ENCODE data around the gene DCLRE1A.

The DCLRE1A gene

GRCh38 chr10:113802997-113803396 is 50.9 kb downstream of the DCLRE1A start:
- no peaks in the 10 kb centered on the region for H3K79me2 ChIP-seq (ENCODE audit: insufficient read depth, low read depth)
- TF ChIP-seq CTCF (conservative IDR thresholded peaks at IDR 0.05; ENCODE audit: low read depth, low read length): no peak
- H3K27ac ChIP-seq: no peak overlapping the region
- no peak overlapping the region for H3K4me2 ChIP-seq
- H2AFZ ChIP-seq (ENCODE audit: low read depth): no peak overlapping the region
- H3K4me1 ChIP-seq (ENCODE audit: low read depth, poor library complexity, severe bottlenecking): no peaks in the 10 kb centered on the region
- no peaks in the 10 kb centered on the region for H4K20me1 ChIP-seq (ENCODE audit: insufficient read depth)
- no peaks in the 10 kb centered on the region for H3K27me3 ChIP-seq (ENCODE audit: insufficient read depth, low read depth)
- H3K9ac ChIP-seq: no peak overlapping the region
- H3K4me3 ChIP-seq (IDR thresholded peaks at IDR 0.05; ENCODE audit: insufficient read depth, low read depth, low read length): no peak overlapping the region
- no peaks in the 10 kb centered on the region for H3K36me3 ChIP-seq (ENCODE audit: insufficient read depth)

DNA sequence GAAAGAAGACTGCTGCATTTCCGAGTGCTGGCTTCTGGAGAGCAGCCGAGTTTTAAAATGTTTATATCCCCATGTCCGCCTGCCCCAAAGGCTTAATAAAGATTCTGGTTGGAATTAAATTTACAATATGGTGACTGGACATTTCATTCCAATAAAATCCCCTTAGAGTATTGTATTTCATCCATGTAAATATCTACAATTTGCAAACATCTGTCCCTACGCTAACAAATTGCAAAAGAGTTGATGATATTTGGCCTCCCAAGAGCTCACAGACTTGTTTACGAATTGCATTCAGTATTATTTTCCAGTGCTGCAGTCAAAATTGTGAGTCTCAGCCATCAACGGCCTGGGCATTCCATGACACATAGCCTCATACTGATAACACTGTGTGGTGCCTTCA is 52.3 kb downstream of the DCLRE1A start:
- TF ChIP-seq CTCF (conservative IDR thresholded peaks at IDR 0.05; ENCODE audit: low read depth, low read length): no peak
- H3K4me2 ChIP-seq: no peak overlapping the region
- no peak overlapping the region for H2AFZ ChIP-seq (ENCODE audit: low read depth)
- H3K4me3 ChIP-seq (IDR thresholded peaks at IDR 0.05; ENCODE audit: insufficient read depth, low read depth, low read length): no peak overlapping the region
- no peaks in the 10 kb centered on the region for H3K4me1 ChIP-seq (ENCODE audit: low read depth, poor library complexity, severe bottlenecking)
- no peaks in the 10 kb centered on the region for H3K27me3 ChIP-seq (ENCODE audit: insufficient read depth, low read depth)
- H3K36me3 ChIP-seq (ENCODE audit: insufficient read depth): no peaks in the 10 kb centered on the region
- H3K79me2 ChIP-seq (ENCODE audit: insufficient read depth, low read depth): no peaks in the 10 kb centered on the region
- no peaks in the 10 kb centered on the region for H4K20me1 ChIP-seq (ENCODE audit: insufficient read depth)
- no peak overlapping the region for H3K27ac ChIP-seq
- H3K9ac ChIP-seq: no peak overlapping the region

- Histone ChIP-seq H3K4me2 (no peak overlapping the region), H4K20me1 (ENCODE audit: insufficient read depth) (no peaks in the 10 kb centered on the region), H3K4me3 (IDR thresholded peaks at IDR 0.05; ENCODE audit: insufficient read depth, low read depth, low read length) (no peak overlapping the region), H3K79me2 (ENCODE audit: insufficient read depth, low read depth) (no peaks in the 10 kb centered on the region), H3K4me1 (ENCODE audit: low read depth, poor library complexity, severe bottlenecking) (peaks cover 6% of the 10 kb centered on the region), H3K9ac (no peak overlapping the region), H3K27me3 (ENCODE audit: insufficient read depth, low read depth) (no peaks in the 10 kb centered on the region), H2AFZ (ENCODE audit: low read depth) (no peak overlapping the region), H3K36me3 (ENCODE audit: insufficient read depth) (no peaks in the 10 kb centered on the region), H3K27ac (no peak overlapping the region)
- TF ChIP-seq CTCF (conservative IDR thresholded peaks at IDR 0.05; ENCODE audit: low read depth, low read length): no peak
Measured at GRCh38 chr10:113791691-113792090, 62.2 kb downstream of the DCLRE1A start.

DNA sequence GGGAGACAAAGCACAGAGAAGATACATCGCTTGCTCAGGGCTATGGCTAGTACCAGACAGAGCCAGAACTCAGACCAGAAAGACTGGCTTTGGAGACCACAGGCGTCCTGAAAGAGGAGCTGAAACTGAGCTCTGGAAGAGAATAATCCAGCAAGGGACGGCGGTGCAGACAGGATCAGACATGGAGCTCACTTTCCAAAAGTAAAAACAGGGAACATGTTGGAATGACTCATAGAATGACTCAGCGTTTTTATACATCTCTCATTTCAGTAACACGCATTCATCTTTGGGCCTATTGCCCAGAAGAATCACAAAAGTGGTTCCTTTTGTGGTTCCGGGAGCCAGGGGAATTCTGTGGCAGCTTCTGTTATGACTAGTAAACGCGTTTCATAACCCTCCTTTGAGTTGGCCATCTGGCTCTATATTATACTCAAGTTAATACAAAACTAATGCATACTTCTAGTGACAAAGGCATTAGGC is 65.2 kb downstream of the DCLRE1A start:
- Histone ChIP-seq H3K4me3 (IDR thresholded peaks at IDR 0.05; ENCODE audit: insufficient read depth, low read depth, low read length) (no peak overlapping the region), H3K27ac (no peak overlapping the region), H3K9ac (no peak overlapping the region), H3K4me1 (ENCODE audit: low read depth, poor library complexity, severe bottlenecking) (peaks cover 6% of the 10 kb centered on the region), H3K36me3 (ENCODE audit: insufficient read depth) (no peaks in the 10 kb centered on the region), H3K79me2 (ENCODE audit: insufficient read depth, low read depth) (no peaks in the 10 kb centered on the region), H3K27me3 (ENCODE audit: insufficient read depth, low read depth) (no peaks in the 10 kb centered on the region), H4K20me1 (ENCODE audit: insufficient read depth) (no peaks in the 10 kb centered on the region), H2AFZ (ENCODE audit: low read depth) (no peak overlapping the region), H3K4me2 (no peak overlapping the region)
- TF ChIP-seq CTCF (conservative IDR thresholded peaks at IDR 0.05; ENCODE audit: low read depth, low read length): no peak

Data from KMS-11 (cell line).